ENCODE data around the gene RASD1.

Gene RASD1

GRCh38 chr17:17492571-17492970 is 3.6 kb downstream of the RASD1 start:
- TF ChIP-seq TAF1 (IDR thresholded peaks at IDR 0.05; ENCODE audit: borderline replicate concordance, insufficient read depth, low read length) (no peak), FOXP2 (optimal IDR thresholded peaks at IDR 0.05; ENCODE audit: borderline replicate concordance, extremely low read depth, extremely low read length, insufficient read depth) (no peak)

DNA sequence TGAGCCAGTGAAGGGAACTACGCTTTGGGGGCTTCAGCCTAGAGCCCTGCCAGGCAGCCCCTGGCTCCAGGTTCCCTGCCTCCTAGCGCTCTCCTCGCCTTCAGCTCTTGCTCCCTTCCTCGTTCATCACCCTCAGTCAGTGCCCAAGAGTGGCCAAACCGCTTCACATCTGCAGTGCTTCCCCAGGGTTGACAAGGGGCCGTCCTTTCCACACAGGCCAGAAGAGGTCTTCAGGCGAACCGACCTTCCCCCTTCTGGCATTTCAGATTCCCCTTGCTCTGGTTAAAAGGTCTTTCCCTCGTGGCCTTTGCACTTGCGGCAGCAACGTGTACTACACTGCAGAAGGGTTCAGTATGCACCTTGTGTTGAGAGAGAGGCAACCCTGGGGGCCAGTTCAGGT is 4.1 kb downstream of the RASD1 start:
- TF ChIP-seq TAF1 (IDR thresholded peaks at IDR 0.05; ENCODE audit: borderline replicate concordance, insufficient read depth, low read length) (no peak), FOXP2 (optimal IDR thresholded peaks at IDR 0.05; ENCODE audit: borderline replicate concordance, extremely low read depth, extremely low read length, insufficient read depth) (no peak)
- TF ChIP-seq, protein P1, sequence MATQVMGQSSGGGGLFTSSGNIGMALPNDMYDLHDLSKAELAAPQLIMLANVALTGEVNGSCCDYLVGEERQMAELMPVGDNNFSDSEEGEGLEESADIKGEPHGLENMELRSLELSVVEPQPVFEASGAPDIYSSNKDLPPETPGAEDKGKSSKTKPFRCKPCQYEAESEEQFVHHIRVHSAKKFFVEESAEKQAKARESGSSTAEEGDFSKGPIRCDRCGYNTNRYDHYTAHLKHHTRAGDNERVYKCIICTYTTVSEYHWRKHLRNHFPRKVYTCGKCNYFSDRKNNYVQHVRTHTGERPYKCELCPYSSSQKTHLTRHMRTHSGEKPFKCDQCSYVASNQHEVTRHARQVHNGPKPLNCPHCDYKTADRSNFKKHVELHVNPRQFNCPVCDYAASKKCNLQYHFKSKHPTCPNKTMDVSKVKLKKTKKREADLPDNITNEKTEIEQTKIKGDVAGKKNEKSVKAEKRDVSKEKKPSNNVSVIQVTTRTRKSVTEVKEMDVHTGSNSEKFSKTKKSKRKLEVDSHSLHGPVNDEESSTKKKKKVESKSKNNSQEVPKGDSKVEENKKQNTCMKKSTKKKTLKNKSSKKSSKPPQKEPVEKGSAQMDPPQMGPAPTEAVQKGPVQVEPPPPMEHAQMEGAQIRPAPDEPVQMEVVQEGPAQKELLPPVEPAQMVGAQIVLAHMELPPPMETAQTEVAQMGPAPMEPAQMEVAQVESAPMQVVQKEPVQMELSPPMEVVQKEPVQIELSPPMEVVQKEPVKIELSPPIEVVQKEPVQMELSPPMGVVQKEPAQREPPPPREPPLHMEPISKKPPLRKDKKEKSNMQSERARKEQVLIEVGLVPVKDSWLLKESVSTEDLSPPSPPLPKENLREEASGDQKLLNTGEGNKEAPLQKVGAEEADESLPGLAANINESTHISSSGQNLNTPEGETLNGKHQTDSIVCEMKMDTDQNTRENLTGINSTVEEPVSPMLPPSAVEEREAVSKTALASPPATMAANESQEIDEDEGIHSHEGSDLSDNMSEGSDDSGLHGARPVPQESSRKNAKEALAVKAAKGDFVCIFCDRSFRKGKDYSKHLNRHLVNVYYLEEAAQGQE (IDR thresholded peaks at IDR 0.05; ENCODE audit: insufficient read depth in 1 of 2, low read depth in 2 of 2, low read length in 2 of 2) = no peak

- TF ChIP-seq SIN3A (IDR thresholded peaks at IDR 0.05; ENCODE audit: borderline replicate concordance, insufficient read depth, low read length) (no peak), FOXP2 (optimal IDR thresholded peaks at IDR 0.05; ENCODE audit: borderline replicate concordance, extremely low read depth, extremely low read length, insufficient read depth) (no peak), TAF1 (IDR thresholded peaks at IDR 0.05; ENCODE audit: borderline replicate concordance, insufficient read depth, low read length) (no peak), POLR2AphosphoS5 (IDR thresholded peaks at IDR 0.05; ENCODE audit: low read depth, low read length) (no peak)
- TF ChIP-seq, protein P1 (IDR thresholded peaks at IDR 0.05; ENCODE audit: insufficient read depth in 1 of 2, low read depth in 2 of 2, low read length in 2 of 2) = no peak
Measured at GRCh38 chr17:17491546-17491988, 4.6 kb downstream of the RASD1 start.

GRCh38 chr17:17491031-17491471 is 5.1 kb downstream of the RASD1 start:
- TF ChIP-seq TAF1 (IDR thresholded peaks at IDR 0.05; ENCODE audit: borderline replicate concordance, insufficient read depth, low read length) = no peak
- TF ChIP-seq, protein P1 (IDR thresholded peaks at IDR 0.05; ENCODE audit: insufficient read depth in 1 of 2, low read depth in 2 of 2, low read length in 2 of 2) = no peak
- no peak for TF ChIP-seq SIN3A (IDR thresholded peaks at IDR 0.05; ENCODE audit: borderline replicate concordance, insufficient read depth, low read length)
- TF ChIP-seq POLR2AphosphoS5 (IDR thresholded peaks at IDR 0.05; ENCODE audit: low read depth, low read length) = no peak
- TF ChIP-seq FOXP2 (optimal IDR thresholded peaks at IDR 0.05; ENCODE audit: borderline replicate concordance, extremely low read depth, extremely low read length, insufficient read depth) = no peak

GRCh38 chr17:17487998-17488397 is 8.2 kb downstream of the RASD1 start:
- no peak for TF ChIP-seq FOXP2 (optimal IDR thresholded peaks at IDR 0.05; ENCODE audit: borderline replicate concordance, extremely low read depth, extremely low read length, insufficient read depth)
- TF ChIP-seq, protein P1 (IDR thresholded peaks at IDR 0.05; ENCODE audit: insufficient read depth in 1 of 2, low read depth in 2 of 2, low read length in 2 of 2) = no peak
- TF ChIP-seq TAF1 (IDR thresholded peaks at IDR 0.05; ENCODE audit: borderline replicate concordance, insufficient read depth, low read length) = no peak
- TF ChIP-seq SIN3A (IDR thresholded peaks at IDR 0.05; ENCODE audit: borderline replicate concordance, insufficient read depth, low read length) = no peak
- no peak for TF ChIP-seq POLR2AphosphoS5 (IDR thresholded peaks at IDR 0.05; ENCODE audit: low read depth, low read length)
